WI38 (cell line): ENCODE measurements around the gene AMOT.

Experiments used
- H3K4me3 ChIP-seq: 2 replicates; pipeline ENCODE4 v1.5.1; 2011; ENCODE audit warnings: low read depth, mild to moderate bottlenecking, control low read depth, low read length
- TF ChIP-seq, protein P1 (sequence below): IDR thresholded peaks from 2 replicates; pipeline ENCODE4 v1.5.1; 2012; ENCODE audit warnings: low read depth, mild to moderate bottlenecking, control low read depth, low read length

The AMOT gene

GRCh38 chrX:112851161-112851779 lies 10.6 kb upstream of the AMOT start:
- TF ChIP-seq, protein P1, sequence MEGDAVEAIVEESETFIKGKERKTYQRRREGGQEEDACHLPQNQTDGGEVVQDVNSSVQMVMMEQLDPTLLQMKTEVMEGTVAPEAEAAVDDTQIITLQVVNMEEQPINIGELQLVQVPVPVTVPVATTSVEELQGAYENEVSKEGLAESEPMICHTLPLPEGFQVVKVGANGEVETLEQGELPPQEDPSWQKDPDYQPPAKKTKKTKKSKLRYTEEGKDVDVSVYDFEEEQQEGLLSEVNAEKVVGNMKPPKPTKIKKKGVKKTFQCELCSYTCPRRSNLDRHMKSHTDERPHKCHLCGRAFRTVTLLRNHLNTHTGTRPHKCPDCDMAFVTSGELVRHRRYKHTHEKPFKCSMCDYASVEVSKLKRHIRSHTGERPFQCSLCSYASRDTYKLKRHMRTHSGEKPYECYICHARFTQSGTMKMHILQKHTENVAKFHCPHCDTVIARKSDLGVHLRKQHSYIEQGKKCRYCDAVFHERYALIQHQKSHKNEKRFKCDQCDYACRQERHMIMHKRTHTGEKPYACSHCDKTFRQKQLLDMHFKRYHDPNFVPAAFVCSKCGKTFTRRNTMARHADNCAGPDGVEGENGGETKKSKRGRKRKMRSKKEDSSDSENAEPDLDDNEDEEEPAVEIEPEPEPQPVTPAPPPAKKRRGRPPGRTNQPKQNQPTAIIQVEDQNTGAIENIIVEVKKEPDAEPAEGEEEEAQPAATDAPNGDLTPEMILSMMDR = no peak
- no peak overlapping the region for H3K4me3 ChIP-seq

DNA sequence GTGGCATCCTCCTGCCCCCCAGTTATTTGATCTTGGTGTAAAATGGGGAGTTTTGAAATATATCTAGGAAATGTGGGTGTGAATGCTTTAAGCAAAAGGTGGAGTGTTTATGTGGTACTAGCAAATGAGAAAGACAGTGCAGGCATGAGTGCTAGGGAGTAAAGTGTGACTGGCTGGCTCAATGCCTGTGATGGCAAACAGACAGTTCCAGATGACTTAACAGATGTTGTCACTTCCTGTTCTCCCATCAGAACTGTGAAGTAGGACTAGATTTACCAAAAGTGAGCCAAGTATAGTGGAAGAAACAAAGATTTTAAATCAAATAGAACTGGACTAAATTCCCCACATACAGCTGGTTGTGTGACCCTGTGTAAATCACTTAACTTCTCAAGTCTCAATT lies 8.4 kb upstream of the AMOT start:
- TF ChIP-seq, protein P1 = no peak

DNA sequence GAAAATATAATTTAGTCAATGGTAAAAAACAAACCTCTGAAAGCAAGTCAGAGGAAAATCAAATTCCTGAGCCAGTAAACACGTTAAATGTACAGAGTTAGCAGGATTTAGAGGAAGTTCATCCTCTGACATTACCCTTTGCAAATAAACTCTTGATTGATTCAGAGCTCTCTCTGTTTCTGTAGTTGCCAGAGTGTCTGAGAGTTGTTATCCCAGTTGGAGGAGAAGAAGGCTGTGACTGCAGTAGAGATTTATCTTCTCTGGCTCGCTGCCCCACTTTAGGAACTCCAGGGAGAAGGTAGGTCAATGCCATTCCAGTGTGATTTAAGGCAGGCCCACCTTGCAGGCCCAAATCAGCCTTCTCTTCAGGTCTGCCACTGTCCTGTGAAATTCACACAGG lies 6.2 kb upstream of the AMOT start:
- H3K4me3 ChIP-seq = no peak overlapping the region
- TF ChIP-seq, protein P1 = no peak

More for the DNA sequence above, 8.4 kb upstream of the AMOT start:
- no peak overlapping the region for H3K4me3 ChIP-seq

GRCh38 chrX:112846187-112846586 lies 5.6 kb upstream of the AMOT start:
- TF ChIP-seq, protein P1 = no peak

GRCh38 chrX:112844250-112844649 lies 3.6 kb upstream of the AMOT start:
- TF ChIP-seq, protein P1 = no peak
- H3K4me3 ChIP-seq = no peak overlapping the region

More at GRCh38 chrX:112846187-112846586, 5.6 kb upstream of the AMOT start:
- H3K4me3 ChIP-seq = no peak overlapping the region

- H3K4me3 ChIP-seq = peak overlapping the region; percentile 61
- TF ChIP-seq, protein P1 = no peak
These were observed 1.2 kb upstream of the AMOT start for GRCh38 chrX:112841820-112842157.

DNA sequence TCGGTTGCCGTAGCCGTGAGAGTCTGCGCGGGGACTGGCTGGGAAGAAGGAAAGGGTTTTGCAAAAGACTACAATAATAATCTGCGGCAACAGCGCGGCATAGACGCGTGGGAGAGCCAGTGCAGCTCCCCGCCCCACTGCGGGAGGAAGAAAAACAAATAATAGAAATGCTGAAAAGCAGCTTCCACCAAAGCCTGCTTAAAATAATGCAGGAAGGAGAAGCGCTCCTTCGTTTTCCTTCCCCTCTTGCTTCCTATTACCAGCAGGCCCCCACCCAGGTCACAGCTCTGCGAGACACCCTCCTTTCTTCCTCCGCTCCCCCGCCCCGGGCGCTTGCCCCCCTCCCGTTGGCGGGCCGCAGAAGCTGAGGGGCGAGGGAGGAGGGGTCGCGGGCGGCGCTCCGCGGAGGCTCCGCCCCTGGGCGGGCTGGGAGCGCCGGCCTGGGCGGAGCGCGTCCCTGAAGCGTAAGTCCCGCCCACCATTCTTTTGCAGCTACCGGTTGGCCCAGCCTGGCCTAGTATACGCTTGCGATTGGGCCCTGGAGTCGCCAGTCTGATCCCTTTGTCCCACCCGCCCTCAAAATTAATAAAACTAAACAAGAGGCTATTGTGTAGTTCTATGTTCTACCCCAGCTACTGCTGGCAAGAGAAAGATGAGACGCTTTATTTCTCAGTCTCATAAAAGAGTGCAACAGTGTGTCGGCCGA lies 636 bp upstream of the AMOT start:
- peak overlapping the region; percentile 61 for H3K4me3 ChIP-seq
- TF ChIP-seq, protein P1 = no peak
